ENCODE measurements around the gene AP1S1. TPM values are rescaled to one million over a fixed set of nuclear protein-coding genes. Genes with fewer than 3 reads are reported as not detected.
"Not testable (repeated sequence)": the region's sequence is repeated elsewhere in the genome, so short reads cannot be mapped to it uniquely, and the experiment has no call there.

Gene AP1S1
- total RNA-seq, 1 donor from 2014 or later = 63.4 TPM

GRCh38 chr7:101109368-101109767 is 44.9 kb upstream of the AP1S1 start:
- Mint-ChIP-seq H3K36me3 (no peaks in the 10 kb centered on the region), H3K27ac (no peak overlapping the region), H3K27me3 (ENCODE audit: low read depth) (no peaks in the 10 kb centered on the region), H3K4me3 (no peak overlapping the region), H3K9me3 (no peaks in the 10 kb centered on the region), H3K4me1 (no peaks in the 10 kb centered on the region)
- TF ChIP-seq CTCF (IDR thresholded peaks at IDR 0.05; ENCODE audit: unreplicated experiment) = no peak
- DNase-seq (ENCODE audit: low spot score in 2 of 2, unreplicated experiment in 2 of 2) = no peak

GRCh38 chr7:101111261-101111660 is 43.0 kb upstream of the AP1S1 start:
- H3K9me3 Mint-ChIP-seq = no peaks in the 10 kb centered on the region
- no peak for DNase-seq (ENCODE audit: low spot score in 2 of 2, unreplicated experiment in 2 of 2)
- no peak overlapping the region for H3K4me3 Mint-ChIP-seq
- H3K27ac Mint-ChIP-seq = no peak overlapping the region
- no peak for TF ChIP-seq CTCF (IDR thresholded peaks at IDR 0.05; ENCODE audit: unreplicated experiment)
- H3K4me1 Mint-ChIP-seq = no peaks in the 10 kb centered on the region
- no peaks in the 10 kb centered on the region for H3K27me3 Mint-ChIP-seq (ENCODE audit: low read depth)
- no peaks in the 10 kb centered on the region for H3K36me3 Mint-ChIP-seq

- no peaks in the 10 kb centered on the region for H3K9me3 Mint-ChIP-seq
- H3K4me3 Mint-ChIP-seq = no peak overlapping the region
- no peaks in the 10 kb centered on the region for H3K36me3 Mint-ChIP-seq
- peak overlapping the region; percentile 25 for H3K27ac Mint-ChIP-seq
- TF ChIP-seq CTCF (IDR thresholded peaks at IDR 0.05; ENCODE audit: unreplicated experiment) = no peak
- DNase-seq (ENCODE audit: low spot score in 2 of 2, unreplicated experiment in 2 of 2) = no peak
- no peaks in the 10 kb centered on the region for H3K4me1 Mint-ChIP-seq
- no peaks in the 10 kb centered on the region for H3K27me3 Mint-ChIP-seq (ENCODE audit: low read depth)
Observed at GRCh38 chr7:101112233-101112632, 42.0 kb upstream of the AP1S1 start.

- H3K4me1 Mint-ChIP-seq; H3K9me3 Mint-ChIP-seq; H3K36me3 Mint-ChIP-seq; H3K27ac Mint-ChIP-seq; H3K4me3 Mint-ChIP-seq; H3K27me3 Mint-ChIP-seq (ENCODE audit: low read depth); DNase-seq (ENCODE audit: low spot score in 2 of 2, unreplicated experiment in 2 of 2): not testable (repeated sequence)
Observed at GRCh38 chr7:101113140-101113539, 41.1 kb upstream of the AP1S1 start.

GRCh38 chr7:101113836-101114235 is 40.4 kb upstream of the AP1S1 start:
- Mint-ChIP-seq H3K27ac (no peak overlapping the region), H3K27me3 (ENCODE audit: low read depth) (no peaks in the 10 kb centered on the region), H3K9me3 (no peaks in the 10 kb centered on the region), H3K36me3 (no peaks in the 10 kb centered on the region), H3K4me1 (peaks cover 3% of the 10 kb centered on the region), H3K4me3 (no peak overlapping the region)
- TF ChIP-seq CTCF (IDR thresholded peaks at IDR 0.05; ENCODE audit: unreplicated experiment) = no peak
- no peak for DNase-seq (ENCODE audit: low spot score in 2 of 2, unreplicated experiment in 2 of 2)

- no peak overlapping the region for H3K4me3 Mint-ChIP-seq
- H3K27me3 Mint-ChIP-seq (ENCODE audit: low read depth) = no peaks in the 10 kb centered on the region
- no peaks in the 10 kb centered on the region for H3K9me3 Mint-ChIP-seq
- no peak for TF ChIP-seq CTCF (IDR thresholded peaks at IDR 0.05; ENCODE audit: unreplicated experiment)
- DNase-seq (ENCODE audit: low spot score in 2 of 2, unreplicated experiment in 2 of 2) = no peak
- H3K27ac Mint-ChIP-seq = no peak overlapping the region
- no peaks in the 10 kb centered on the region for H3K36me3 Mint-ChIP-seq
- peaks cover 3% of the 10 kb centered on the region for H3K4me1 Mint-ChIP-seq
Observed at GRCh38 chr7:101114492-101114891, 39.8 kb upstream of the AP1S1 start.

All from mesothelial cell of epicardium (in vitro differentiated cells).